Lung (tissue), 12 donors: ENCODE measurements around the gene MAN2B2. TPM values are rescaled to one million over a fixed set of nuclear protein-coding genes. Genes with fewer than 3 reads are reported as not detected.

Experiments used
- ATAC-seq: fragments of 200-7000 bp; cut with Tn5 transposase; one replicate; pipeline ENCODE4 v1.9.1; 2020; ENCODE audit warnings: moderate number of reproducible peaks; ENCODE audit not compliant: insufficient read depth, low FRiP score
- DNase-seq, 3 donors: peaks; one replicate each; pipeline ENCODE4 v3.0.0-alpha.2; 2013 to 2017
- H3K27ac ChIP-seq, 2 donors: one replicate each; pipeline ENCODE4 v1.5.1; 2013; ENCODE audit warnings: mild to moderate bottlenecking in 2 of 2, moderate library complexity in 2 of 2, control low read depth in 1 of 2, inconsistent platforms in 1 of 2, low read depth in 1 of 2, low read length in 1 of 2
- H3K27me3 ChIP-seq, 3 donors: one replicate each; pipeline ENCODE4 v1.5.1; 2013; ENCODE audit warnings: low read length in 2 of 3; ENCODE audit not compliant: control insufficient read depth in 3 of 3, insufficient read depth in 3 of 3
- H3K36me3 ChIP-seq, 4 donors: one replicate each; pipeline ENCODE4 v1.5.1; 2013; ENCODE audit warnings: low read length in 4 of 4, mild to moderate bottlenecking in 1 of 4, moderate library complexity in 1 of 4; ENCODE audit not compliant: control insufficient read depth in 4 of 4, insufficient read depth in 4 of 4
- H3K4me1 ChIP-seq, 5 donors: one replicate each; pipeline ENCODE4 v1.5.1; 2013; ENCODE audit warnings: low read length in 5 of 5, mild to moderate bottlenecking in 2 of 5, moderate library complexity in 1 of 5; ENCODE audit not compliant: control insufficient read depth in 5 of 5, insufficient read depth in 5 of 5
- H3K4me3 ChIP-seq: one replicate; pipeline ENCODE4 v1.5.1; 2013; ENCODE audit warnings: mild to moderate bottlenecking, control low read depth, moderate library complexity
- H3K9ac ChIP-seq, 2 donors: one replicate each; pipeline ENCODE4 v1.5.1; 2013; ENCODE audit warnings: low read length in 2 of 2, control low read depth in 1 of 2; ENCODE audit not compliant: insufficient read depth in 1 of 2
- H3K9me3 ChIP-seq, 4 donors: one replicate each; pipeline ENCODE4 v1.5.1; 2013; ENCODE audit warnings: low read length in 3 of 4, mild to moderate bottlenecking in 1 of 4, moderate library complexity in 1 of 4; ENCODE audit not compliant: control insufficient read depth in 4 of 4, insufficient read depth in 3 of 4
- CTCF ChIP-seq: IDR thresholded peaks from 2 replicates; pipeline ENCODE4 v1.5.1; 2012; ENCODE audit warnings: mild to moderate bottlenecking; ENCODE audit errors: control extremely low read depth, extremely low read depth
- WGBS, 2 donors: extraction: QIAGEN DNeasy Blood & Tissue Kit; methylation state at CpG; one replicate each; pipeline ENCODE4 v1.1.7; 2013; 5-methylcytosine and 5-hydroxymethylcytosine counted together
- polyA plus RNA-seq, 2 donors: library from polyadenylated mRNA; stranded (reverse); fragments of 200-250 nt; gene quantifications; one replicate each; pipeline ENCODE4 v1.2.1, GENCODE V29; 2013
- total RNA-seq, 2 donors: library from RNA; depleted of rRNA in 1 of 2; stranded (reverse); fragments of >200 nt in 1 of 2; gene quantifications; one replicate each; pipeline ENCODE4 v1.2.1, GENCODE V29; 2014 to 2021
- donor health status: control.
- donor health status: control.
- donor health status: Bipolar disorder and iron deficiency.
- donor health status: healthy.
- donor health status: DM: yes; HTN: yes; CAD: no.

The MAN2B2 gene
- total and polyA plus RNA-seq, 4 donors, result 6.5 to 36.1 (median 16.5) TPM

- 14 to 24% methylated on average over 45 to 55 of the region's 55 CpGs for WGBS, 2 donors
Measured at GRCh38 chr4:6663596-6664393, 88.8 kb downstream of the MAN2B2 start.

GRCh38 chr4:6665320-6665654 is 90.3 kb downstream of the MAN2B2 start:
- 97 to 98% methylated on average over 9 of the region's 9 CpGs for WGBS, 2 donors
- no peak overlapping the region for H3K4me3 ChIP-seq
- H3K9ac ChIP-seq, result no peak overlapping the region
- ATAC-seq, result no peak
- H3K4me1 ChIP-seq, result peaks cover 0 to 8% (median 5%) of the 10 kb centered on the region in 5 donors
- peaks cover 0 to 39% (median 29%) of the 10 kb centered on the region in 3 donors for H3K27me3 ChIP-seq
- peaks cover 0 to 3% (median under 1%) of the 10 kb centered on the region in 4 donors for H3K9me3 ChIP-seq
- no peak for TF ChIP-seq CTCF
- H3K36me3 ChIP-seq, result no peaks in the 10 kb centered on the region
- no peak for DNase-seq
- no peak overlapping the region for H3K27ac ChIP-seq

More at GRCh38 chr4:6663596-6664393, 88.8 kb downstream of the MAN2B2 start:
- no peak overlapping the region for H3K9ac ChIP-seq
- ATAC-seq (no peak), DNase-seq (no peak)
- TF ChIP-seq CTCF, result no peak
- no peaks in the 10 kb centered on the region for H3K36me3 ChIP-seq
- H3K27ac ChIP-seq, result no peak overlapping the region
- peaks cover 0 to 44% (median 38%) of the 10 kb centered on the region in 3 donors for H3K27me3 ChIP-seq
- H3K9me3 ChIP-seq, result peaks cover 0 to 3% (median under 1%) of the 10 kb centered on the region in 4 donors
- H3K4me1 ChIP-seq, result peaks cover 0 to 10% (median 8%) of the 10 kb centered on the region in 5 donors
- H3K4me3 ChIP-seq, result no peak overlapping the region

GRCh38 chr4:6668391-6668790 is 93.4 kb downstream of the MAN2B2 start:
- 81 to 86% methylated on average over 11 of the region's 11 CpGs for WGBS, 2 donors
- H3K4me3 ChIP-seq, result no peak overlapping the region
- peaks cover 0 to 3% (median under 1%) of the 10 kb centered on the region in 4 donors for H3K36me3 ChIP-seq
- no peak overlapping the region for H3K27ac ChIP-seq
- H3K9me3 ChIP-seq, result peaks cover 0 to 3% (median under 1%) of the 10 kb centered on the region in 4 donors
- ATAC-seq (no peak), DNase-seq (no peak)
- peaks cover 0 to 8% (median 5%) of the 10 kb centered on the region in 5 donors for H3K4me1 ChIP-seq
- TF ChIP-seq CTCF, result no peak
- H3K9ac ChIP-seq, result no peak overlapping the region
- peaks cover 0 to 15% (median 15%) of the 10 kb centered on the region in 3 donors for H3K27me3 ChIP-seq
